Vagina (tissue), 2 donors: ENCODE measurements around the gene HAS3.

Experiments used
- CTCF ChIP-seq, 3 experiments: fragments of 450-650 bp in 2 of 3; fragments of 200-600 bp in 1 of 3; sonication (generic) in 1 of 3; IDR thresholded peaks; one replicate each; pipeline ENCODE4 v1.5.1; 2017 to 2019; ENCODE audit warnings: antibody characterized with exemption in 3 of 3, mild to moderate bottlenecking in 2 of 3, moderate library complexity in 2 of 3
- POLR2A ChIP-seq, 2 donors: fragments of 450-650 bp; IDR thresholded peaks; one replicate each; pipeline ENCODE4 v1.6.1; 2017; ENCODE audit warnings: antibody characterized with exemption in 2 of 2, mild to moderate bottlenecking in 2 of 2, moderate library complexity in 2 of 2

GRCh38 chr16:69166946-69167930 lies 61.8 kb downstream of the HAS3 start:
- TF ChIP-seq CTCF (IDR thresholded peaks at IDR 0.05) (no peak), POLR2A (IDR thresholded peaks at IDR 0.05) (no peak)
